Measurements from ENCODE around the gene TRMT6.

GRCh38 chr20:5931411-5931810 is 18.9 kb downstream of the TRMT6 start:
- TF ChIP-seq, protein P1, sequence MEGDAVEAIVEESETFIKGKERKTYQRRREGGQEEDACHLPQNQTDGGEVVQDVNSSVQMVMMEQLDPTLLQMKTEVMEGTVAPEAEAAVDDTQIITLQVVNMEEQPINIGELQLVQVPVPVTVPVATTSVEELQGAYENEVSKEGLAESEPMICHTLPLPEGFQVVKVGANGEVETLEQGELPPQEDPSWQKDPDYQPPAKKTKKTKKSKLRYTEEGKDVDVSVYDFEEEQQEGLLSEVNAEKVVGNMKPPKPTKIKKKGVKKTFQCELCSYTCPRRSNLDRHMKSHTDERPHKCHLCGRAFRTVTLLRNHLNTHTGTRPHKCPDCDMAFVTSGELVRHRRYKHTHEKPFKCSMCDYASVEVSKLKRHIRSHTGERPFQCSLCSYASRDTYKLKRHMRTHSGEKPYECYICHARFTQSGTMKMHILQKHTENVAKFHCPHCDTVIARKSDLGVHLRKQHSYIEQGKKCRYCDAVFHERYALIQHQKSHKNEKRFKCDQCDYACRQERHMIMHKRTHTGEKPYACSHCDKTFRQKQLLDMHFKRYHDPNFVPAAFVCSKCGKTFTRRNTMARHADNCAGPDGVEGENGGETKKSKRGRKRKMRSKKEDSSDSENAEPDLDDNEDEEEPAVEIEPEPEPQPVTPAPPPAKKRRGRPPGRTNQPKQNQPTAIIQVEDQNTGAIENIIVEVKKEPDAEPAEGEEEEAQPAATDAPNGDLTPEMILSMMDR (IDR thresholded peaks at IDR 0.05), result no peak
- TF ChIP-seq POLR2A (IDR thresholded peaks at IDR 0.05) (no peak), EP300 (IDR thresholded peaks at IDR 0.05) (no peak)
